Activated naive CD4-positive, alpha-beta T cell treated with anti-CD3 and anti-CD28 coated beads for 36 hours (primary cell): ENCODE data around the gene HIVEP2. TPM values are rescaled to one million over a fixed set of nuclear protein-coding genes. Genes with fewer than 3 reads are reported as not detected.

Source experiments
- CTCF ChIA-PET: fragments of 350-600 bp; sonication (Branson Sonifier 250); formaldehyde crosslinking; loops from one replicate; lab custom pipeline; 2021; ENCODE audit warnings: antibody characterized with exemption; lab: Charles Lee
- DNase-seq: peaks from one replicate; pipeline ENCODE4 v3.0.0-alpha.2; 2020
- H3K27ac Mint-ChIP-seq: one replicate; pipeline ENCODE4 v1.8.0; 2021; ENCODE audit warnings: mild to moderate bottlenecking, mixed read lengths
- H3K27me3 Mint-ChIP-seq: one replicate; pipeline ENCODE4 v1.8.0; 2021; ENCODE audit warnings: low read depth, mixed read lengths
- H3K36me3 Mint-ChIP-seq: one replicate; pipeline ENCODE4 v1.8.0; 2021; ENCODE audit warnings: low read depth, mixed read lengths
- H3K4me1 Mint-ChIP-seq: one replicate; pipeline ENCODE4 v1.8.0; 2021; ENCODE audit warnings: low read depth, mixed read lengths
- H3K4me3 Mint-ChIP-seq: one replicate; pipeline ENCODE4 v1.8.0; 2021; ENCODE audit warnings: mild to moderate bottlenecking, moderate library complexity, mixed read lengths
- H3K9me3 Mint-ChIP-seq: one replicate; pipeline ENCODE4 v1.8.0; 2021; ENCODE audit warnings: mixed read lengths
- intact Hi-C: fragments of 100-400 bp; cut with micrococcal nuclease; formaldehyde crosslinking; loops from one replicate; pipeline ENCODE4 v1.15.1; 2023
- total RNA-seq, 2 experiments: library from RNA; stranded (reverse); gene quantifications; one replicate each; pipeline ENCODE4 v1.2.3, GENCODE V29; 2021

The HIVEP2 gene
- total RNA-seq, 2 experiments from 2014 or later: 22.0 to 24.1 TPM

DNA sequence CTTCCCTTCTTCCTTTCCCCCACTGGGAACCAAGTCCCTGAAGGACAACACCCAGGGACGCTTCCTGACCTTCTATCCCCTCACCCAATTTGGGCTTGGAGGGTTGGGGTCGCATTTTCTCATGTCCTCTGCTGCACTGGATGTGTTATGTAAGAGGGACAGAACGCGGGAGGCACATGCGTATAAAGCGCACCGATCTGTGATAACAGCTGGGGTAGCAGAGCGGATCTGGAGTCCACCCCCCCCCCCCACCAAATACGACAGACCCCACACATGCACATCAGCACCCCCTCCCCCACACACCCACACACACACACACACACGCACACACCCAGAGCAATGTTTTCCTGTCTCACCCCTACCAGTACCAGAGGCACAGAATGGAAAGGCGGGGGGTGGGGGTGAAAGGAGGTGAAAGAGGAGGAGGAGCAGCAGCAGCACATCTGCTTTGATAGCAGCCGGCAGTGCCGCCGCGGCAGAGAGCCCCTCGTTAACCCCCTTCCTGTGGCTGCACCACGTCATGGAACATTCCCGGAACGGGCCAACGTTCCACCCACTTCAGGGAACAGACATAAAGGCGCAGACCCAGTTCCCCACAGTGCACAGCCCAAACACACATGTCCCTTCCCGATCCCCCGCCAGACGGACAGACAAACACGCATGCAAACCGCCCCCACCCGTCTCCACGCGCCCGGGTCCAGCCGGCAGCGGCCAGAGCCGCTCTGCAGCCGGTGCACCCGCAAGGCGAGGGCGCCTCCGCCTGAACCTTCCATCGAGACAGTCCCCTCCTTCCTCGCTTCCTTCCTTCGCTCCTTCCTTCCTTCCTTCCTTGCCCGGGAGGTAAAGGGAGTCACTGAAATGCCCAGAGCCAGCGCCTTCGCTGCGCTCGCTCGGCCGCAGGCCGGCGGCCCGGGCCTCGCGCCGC, 590 bp downstream of the HIVEP2 start:
- CTCF ChIA-PET: interaction anchor here (1.2 kb wide), 3 partner anchors 10 to 90 kb away, joined by 3 to 5 read pairs (median 5); no protein-coding TSS in a partner anchor
- Mint-ChIP-seq H3K4me1 (peaks cover 48% of the 10 kb centered on the region), H3K27me3 (no peaks in the 10 kb centered on the region), H3K9me3 (no peaks in the 10 kb centered on the region), H3K27ac (peak overlapping the region; percentile 99), H3K36me3 (peaks cover 9% of the 10 kb centered on the region), H3K4me3 (peak overlapping the region; percentile 99)
- intact Hi-C loops: loop anchor here (1.0 to 10.0 kb wide), 13 partner anchors 18 to 1460 kb away; partner anchors contain the start of genes FUCA2, NMBR, STX11 and VTA1
- DNase-seq: peak; percentile 96

DNA sequence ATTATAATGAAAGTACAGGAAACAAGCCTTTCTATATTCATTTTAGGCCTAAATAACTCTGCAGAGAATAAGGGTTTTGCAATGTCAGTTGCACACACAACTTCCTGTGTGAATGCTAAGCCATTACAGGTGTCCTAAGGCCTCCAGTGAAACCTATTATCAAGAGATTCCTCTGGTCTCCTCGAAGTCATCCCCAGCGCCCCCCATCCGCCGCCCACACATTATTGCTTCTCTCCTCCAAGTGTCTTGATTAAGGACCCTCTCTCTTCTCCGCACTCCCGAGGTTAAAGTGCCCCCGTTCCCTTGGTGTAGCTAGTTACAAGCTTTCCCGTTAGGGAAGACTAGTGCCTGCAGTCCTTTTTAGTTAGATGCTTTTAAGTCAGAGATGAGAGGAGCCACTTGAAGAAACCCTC, 1.3 kb downstream of the HIVEP2 start:
- H3K27ac Mint-ChIP-seq: peak overlapping the region; percentile 99
- H3K9me3 Mint-ChIP-seq: no peaks in the 10 kb centered on the region
- H3K4me1 Mint-ChIP-seq: peaks cover 53% of the 10 kb centered on the region
- CTCF ChIA-PET: interaction anchor here (1.2 to 1.5 kb wide), 5 partner anchors 9 to 89 kb away, joined by 3 to 7 read pairs (median 5); no protein-coding TSS in a partner anchor
- H3K36me3 Mint-ChIP-seq: peaks cover 11% of the 10 kb centered on the region
- DNase-seq: peak; percentile 62
- intact Hi-C loops: loop anchor here (1.0 to 10.0 kb wide), 12 partner anchors 13 to 1459 kb away; partner anchors contain the start of genes FUCA2, NMBR, STX11 and VTA1
- H3K27me3 Mint-ChIP-seq: no peaks in the 10 kb centered on the region
- H3K4me3 Mint-ChIP-seq: peak overlapping the region; percentile 99

GRCh38 chr6:142942805-142943227, 2.2 kb downstream of the HIVEP2 start:
- peak overlapping the region; percentile 99 for H3K4me3 Mint-ChIP-seq
- H3K36me3 Mint-ChIP-seq: peaks cover 15% of the 10 kb centered on the region
- H3K27me3 Mint-ChIP-seq: no peaks in the 10 kb centered on the region
- intact Hi-C loops: loop anchor here (1.0 to 10.0 kb wide), 8 partner anchors 13 to 1458 kb away; partner anchors contain the start of genes FUCA2 and STX11
- H3K9me3 Mint-ChIP-seq: no peaks in the 10 kb centered on the region
- peaks cover 56% of the 10 kb centered on the region for H3K4me1 Mint-ChIP-seq
- peak overlapping the region; percentile 99 for H3K27ac Mint-ChIP-seq
- no peak for DNase-seq
- CTCF ChIA-PET: interaction anchor here (1.2 to 1.5 kb wide), 5 partner anchors 8 to 88 kb away, joined by 3 to 7 read pairs (median 5); no protein-coding TSS in a partner anchor

GRCh38 chr6:142942238-142942637, 2.7 kb downstream of the HIVEP2 start:
- no peak for DNase-seq
- Mint-ChIP-seq H3K27ac (peak overlapping the region; percentile 99), H3K36me3 (peaks cover 19% of the 10 kb centered on the region), H3K27me3 (no peaks in the 10 kb centered on the region), H3K9me3 (no peaks in the 10 kb centered on the region), H3K4me1 (peaks cover 57% of the 10 kb centered on the region), H3K4me3 (peak overlapping the region; percentile 99)
- CTCF ChIA-PET: interaction anchor here (0.8 to 1.5 kb wide), 3 partner anchors 15 to 123 kb away, joined by 3 read pairs; no protein-coding TSS in a partner anchor
- intact Hi-C loops: loop anchor here (1.0 to 10.0 kb wide), 5 partner anchors 35 to 1457 kb away; partner anchors contain the start of genes FUCA2 and STX11

GRCh38 chr6:142941018-142941417, 4.0 kb downstream of the HIVEP2 start:
- CTCF ChIA-PET: interaction anchor here (1.0 kb wide), 1 partner anchor 86 kb away, joined by 4 read pairs; no protein-coding TSS in a partner anchor
- Mint-ChIP-seq H3K9me3 (peaks cover 1% of the 10 kb centered on the region), H3K27me3 (no peaks in the 10 kb centered on the region), H3K36me3 (peaks cover 27% of the 10 kb centered on the region), H3K4me3 (peak overlapping the region; percentile 99), H3K27ac (peak overlapping the region; percentile 99), H3K4me1 (peaks cover 63% of the 10 kb centered on the region)
- DNase-seq: no peak
- intact Hi-C loops: loop anchor here (5.0 to 10.0 kb wide), 3 partner anchors 571 to 1456 kb away; partner anchors contain the start of genes FUCA2 and STX11

GRCh38 chr6:142940487-142940886, 4.5 kb downstream of the HIVEP2 start:
- DNase-seq: no peak
- peaks cover 30% of the 10 kb centered on the region for H3K36me3 Mint-ChIP-seq
- peaks cover 1% of the 10 kb centered on the region for H3K9me3 Mint-ChIP-seq
- H3K27me3 Mint-ChIP-seq: no peaks in the 10 kb centered on the region
- H3K27ac Mint-ChIP-seq: peak overlapping the region; percentile 99
- CTCF ChIA-PET: interaction anchor here (1.0 to 1.7 kb wide), 2 partner anchors 9 to 86 kb away, joined by 4 to 5 read pairs; no protein-coding TSS in a partner anchor
- peak overlapping the region; percentile 99 for H3K4me3 Mint-ChIP-seq
- peaks cover 67% of the 10 kb centered on the region for H3K4me1 Mint-ChIP-seq
- intact Hi-C loops: loop anchor here (5.0 to 10.0 kb wide), 3 partner anchors 572 to 1456 kb away; partner anchors contain the start of genes FUCA2 and STX11

- Mint-ChIP-seq H3K36me3 (peaks cover 23% of the 10 kb centered on the region), H3K9me3 (peaks cover 1% of the 10 kb centered on the region), H3K4me1 (peaks cover 87% of the 10 kb centered on the region), H3K27ac (peak overlapping the region; percentile 57), H3K4me3 (peak overlapping the region; percentile 51), H3K27me3 (no peaks in the 10 kb centered on the region)
- intact Hi-C loops: no loop called here
- CTCF ChIA-PET: interaction anchor here (1.0 to 1.6 kb wide), 2 partner anchors 20 to 48 kb away, joined by 3 read pairs; no protein-coding TSS in a partner anchor
- DNase-seq: no peak
Observed at GRCh38 chr6:142938510-142938909, 6.5 kb downstream of the HIVEP2 start.

DNA sequence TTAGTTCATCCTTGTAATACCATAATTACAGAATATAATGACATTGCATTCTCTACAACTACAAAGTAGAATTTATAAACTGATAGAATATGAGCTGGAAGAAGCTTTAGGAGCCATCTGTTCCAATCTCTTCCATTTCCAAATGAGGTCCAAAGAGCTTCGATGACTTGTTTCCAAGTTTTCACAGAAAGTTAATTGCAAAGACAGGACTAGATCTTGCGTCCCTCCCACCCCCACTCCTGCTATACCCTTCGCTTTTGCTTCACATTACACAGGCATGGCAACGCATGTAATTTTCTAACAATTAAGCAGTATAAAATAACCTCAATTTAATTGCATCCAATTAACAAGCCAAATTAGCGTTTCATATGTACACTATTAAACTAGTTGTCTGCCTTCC, 7.0 kb downstream of the HIVEP2 start:
- H3K27ac Mint-ChIP-seq: no peak overlapping the region
- DNase-seq: no peak
- H3K4me3 Mint-ChIP-seq: no peak overlapping the region
- no peaks in the 10 kb centered on the region for H3K27me3 Mint-ChIP-seq
- H3K9me3 Mint-ChIP-seq: peaks cover 1% of the 10 kb centered on the region
- CTCF ChIA-PET: interaction anchor here (1.6 kb wide), 1 partner anchor 48 kb away, joined by 3 read pairs; no protein-coding TSS in a partner anchor
- intact Hi-C loops: no loop called here
- peaks cover 87% of the 10 kb centered on the region for H3K4me1 Mint-ChIP-seq
- H3K36me3 Mint-ChIP-seq: peaks cover 23% of the 10 kb centered on the region

DNA sequence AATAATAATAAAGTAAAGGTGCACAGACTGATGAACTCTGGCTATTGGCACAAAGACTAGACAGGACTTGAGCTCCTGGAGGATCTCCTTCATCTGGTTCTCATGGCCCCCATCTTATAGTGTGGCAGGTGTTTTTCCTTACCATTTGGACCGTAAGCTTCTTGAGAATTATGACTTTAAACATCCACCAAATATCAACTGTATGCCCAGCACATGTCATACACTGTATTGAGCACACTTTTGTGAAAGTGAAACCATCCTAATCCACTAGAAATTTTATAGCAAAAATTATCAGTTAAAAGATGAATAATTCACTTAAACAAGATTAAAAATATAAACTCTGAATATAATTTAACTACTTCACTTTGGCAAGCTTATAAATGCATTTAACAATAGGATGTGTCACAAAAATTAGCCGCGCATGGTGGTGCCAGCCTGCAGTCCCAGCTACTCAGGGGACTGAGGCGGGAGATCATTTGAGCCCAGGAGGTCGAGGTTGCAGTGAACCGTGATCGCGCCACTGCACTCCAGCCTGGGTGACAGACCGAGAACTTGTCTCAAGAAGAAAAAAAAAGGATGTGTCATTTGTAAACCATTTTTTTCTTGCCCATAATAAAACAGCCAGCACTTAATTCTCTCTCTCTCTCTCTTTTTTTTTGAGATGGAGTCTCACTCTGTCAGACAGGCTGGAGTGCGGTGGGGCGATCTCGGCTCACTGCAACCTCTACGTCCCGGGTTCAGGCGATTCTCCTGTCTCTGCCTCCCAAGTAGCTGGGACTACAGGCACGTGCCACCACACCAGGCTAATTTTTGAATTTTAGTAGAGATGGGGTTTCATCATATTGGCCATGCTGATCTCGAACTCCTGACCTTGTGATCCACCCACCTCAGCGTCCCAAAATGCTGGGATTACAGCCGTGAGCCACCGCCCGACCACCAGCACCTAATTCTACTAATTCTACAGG, 9.1 kb downstream of the HIVEP2 start:
- H3K27me3 Mint-ChIP-seq: no peaks in the 10 kb centered on the region
- peaks cover 85% of the 10 kb centered on the region for H3K4me1 Mint-ChIP-seq
- peak; percentile 45 for DNase-seq
- H3K4me3 Mint-ChIP-seq: peak overlapping the region; percentile 75
- peaks cover 1% of the 10 kb centered on the region for H3K9me3 Mint-ChIP-seq
- peak overlapping the region; percentile 92 for H3K27ac Mint-ChIP-seq
- CTCF ChIA-PET: no interaction called here
- intact Hi-C loops: no loop called here
- peaks cover 23% of the 10 kb centered on the region for H3K36me3 Mint-ChIP-seq

DNA sequence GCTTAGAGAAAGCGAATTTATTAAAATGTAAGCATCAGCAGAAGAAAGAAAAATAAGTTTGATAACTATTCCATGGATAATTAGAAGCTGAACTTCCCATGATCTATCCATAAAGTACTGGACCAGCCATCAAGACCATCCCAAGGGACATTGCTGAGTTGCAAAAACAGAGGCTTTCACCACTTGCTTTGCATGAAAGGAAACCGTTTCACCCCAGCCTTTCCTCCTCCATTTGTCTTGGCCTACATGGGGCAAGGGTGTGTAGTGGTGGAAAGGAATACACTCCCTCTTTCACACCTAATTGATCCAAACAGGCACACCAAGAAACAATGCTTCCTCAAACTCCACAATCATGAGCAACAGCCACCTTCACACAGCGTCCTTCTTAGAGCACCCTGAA, 10.4 kb downstream of the HIVEP2 start:
- Mint-ChIP-seq H3K9me3 (peaks cover 1% of the 10 kb centered on the region), H3K4me3 (peak overlapping the region; percentile 13), H3K27me3 (no peaks in the 10 kb centered on the region), H3K27ac (peak overlapping the region; percentile 65), H3K4me1 (peaks cover 86% of the 10 kb centered on the region), H3K36me3 (peaks cover 23% of the 10 kb centered on the region)
- CTCF ChIA-PET: interaction anchor here (0.9 kb wide), 1 partner anchor 9 kb away, joined by 5 read pairs; no protein-coding TSS in a partner anchor
- DNase-seq: no peak
- intact Hi-C loops: no loop called here

GRCh38 chr6:142934106-142934505, 10.9 kb downstream of the HIVEP2 start:
- CTCF ChIA-PET: interaction anchor here (0.9 kb wide), 1 partner anchor 9 kb away, joined by 5 read pairs; no protein-coding TSS in a partner anchor
- Mint-ChIP-seq H3K27ac (peak overlapping the region; percentile 65), H3K4me3 (peak overlapping the region; percentile 13)

More at GRCh38 chr6:142934106-142934505, 10.9 kb downstream of the HIVEP2 start:
- Mint-ChIP-seq H3K9me3 (peaks cover 1% of the 10 kb centered on the region), H3K4me1 (peaks cover 86% of the 10 kb centered on the region), H3K27me3 (no peaks in the 10 kb centered on the region), H3K36me3 (peaks cover 19% of the 10 kb centered on the region)
- no peak for DNase-seq
- intact Hi-C loops: no loop called here
